ENCODE data around the gene TSC1.

Gene TSC1

DNA sequence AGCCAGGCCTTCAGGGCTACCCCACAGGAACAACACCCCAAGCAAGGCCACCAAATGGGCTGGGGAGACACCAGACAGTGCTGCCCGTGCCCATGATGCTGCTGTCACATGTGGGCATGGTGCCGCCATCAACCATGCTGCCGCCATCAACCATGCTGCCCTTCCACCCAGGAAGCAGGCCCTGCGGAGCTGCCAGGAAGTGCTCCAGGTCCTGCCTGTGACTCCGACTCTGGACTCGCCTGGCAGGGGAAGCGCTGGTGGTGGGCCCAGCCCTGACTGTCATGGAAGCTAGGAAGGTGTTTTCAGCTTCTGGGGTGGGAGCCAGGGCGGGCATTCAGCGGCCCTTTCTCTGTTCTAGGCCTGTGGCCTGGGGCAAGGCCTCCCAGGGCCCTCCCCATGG lies 75.2 kb downstream of the TSC1 start:
- Histone ChIP-seq H3K27ac (no peak overlapping the region), H3K36me3 (replicated peaks) (no peaks in the 10 kb centered on the region), H3K27me3 (replicated peaks) (peaks cover 2% of the 10 kb centered on the region), H3K4me3 (ENCODE audit: low read depth, low read length) (no peak overlapping the region)
- no peak for DNase-seq
- no peak for TF ChIP-seq CTCF (IDR thresholded peaks at IDR 0.05; ENCODE audit: low read depth, low read length, missing control alignments)
- in situ Hi-C loops (cut with HindIII; ENCODE audit: low pct_ligation_motif_present, low sequenced_read_pairs): no loop called here

DNA sequence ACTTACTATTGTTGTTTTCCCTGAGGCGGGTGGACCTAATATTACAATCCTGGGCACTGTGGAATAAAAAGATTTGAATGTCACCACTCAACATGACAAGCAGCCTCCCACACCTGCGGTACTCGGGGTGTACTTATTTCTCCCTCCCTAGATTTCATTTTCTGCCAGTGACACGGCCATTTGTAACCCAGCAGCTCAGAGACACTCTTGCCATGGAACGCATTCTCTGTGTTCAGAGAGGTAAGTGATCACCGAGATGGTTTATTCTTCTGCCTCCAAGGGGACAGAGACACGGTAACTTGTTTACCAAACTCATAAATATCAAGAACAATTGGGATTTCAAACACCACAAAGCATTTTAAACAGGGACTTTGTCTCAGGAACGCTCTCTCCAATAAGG lies 77.5 kb downstream of the TSC1 start:
- H3K27ac ChIP-seq: no peak overlapping the region
- no peak for TF ChIP-seq CTCF (IDR thresholded peaks at IDR 0.05; ENCODE audit: low read depth, low read length, missing control alignments)
- H3K36me3 ChIP-seq (replicated peaks): no peaks in the 10 kb centered on the region
- DNase-seq: no peak
- no peak overlapping the region for H3K4me3 ChIP-seq (ENCODE audit: low read depth, low read length)
- in situ Hi-C loops (cut with HindIII; ENCODE audit: low pct_ligation_motif_present, low sequenced_read_pairs): no loop called here
- peaks cover 2% of the 10 kb centered on the region for H3K27me3 ChIP-seq (replicated peaks)

- Histone ChIP-seq H3K27me3 (replicated peaks) (peaks cover 2% of the 10 kb centered on the region), H3K27ac (no peak overlapping the region), H3K36me3 (replicated peaks) (no peaks in the 10 kb centered on the region), H3K4me3 (ENCODE audit: low read depth, low read length) (no peak overlapping the region)
- no peak for DNase-seq
- in situ Hi-C loops (cut with HindIII; ENCODE audit: low pct_ligation_motif_present, low sequenced_read_pairs): no loop called here
- TF ChIP-seq CTCF (IDR thresholded peaks at IDR 0.05; ENCODE audit: low read depth, low read length, missing control alignments): no peak
Measured at GRCh38 chr9:132864691-132865090, 79.7 kb downstream of the TSC1 start.

DNA sequence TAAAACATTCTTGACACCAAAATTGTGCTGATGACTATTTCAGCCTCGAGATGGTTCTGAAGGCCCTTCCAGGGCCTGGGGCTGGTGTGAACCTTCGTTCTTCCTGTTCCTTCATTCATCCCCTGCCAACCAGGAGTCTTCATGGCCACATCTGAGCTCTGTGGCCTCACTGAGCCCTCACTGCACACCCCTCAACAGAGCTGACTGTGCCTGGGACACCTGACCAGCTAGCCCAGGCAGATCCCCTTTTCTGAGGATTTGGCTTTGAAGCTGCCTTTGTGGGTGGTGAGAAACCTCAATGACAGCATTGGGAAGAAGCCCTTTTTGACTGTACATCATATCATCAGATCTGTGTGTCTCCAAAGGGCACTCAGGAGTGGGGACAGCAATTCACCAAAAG lies 80.1 kb downstream of the TSC1 start:
- H3K36me3 ChIP-seq (replicated peaks): no peaks in the 10 kb centered on the region
- no peak overlapping the region for H3K27ac ChIP-seq
- no peak overlapping the region for H3K4me3 ChIP-seq (ENCODE audit: low read depth, low read length)
- TF ChIP-seq CTCF (IDR thresholded peaks at IDR 0.05; ENCODE audit: low read depth, low read length, missing control alignments): no peak
- in situ Hi-C loops (cut with HindIII; ENCODE audit: low pct_ligation_motif_present, low sequenced_read_pairs): no loop called here
- H3K27me3 ChIP-seq (replicated peaks): peaks cover 2% of the 10 kb centered on the region
- no peak for DNase-seq

DNA sequence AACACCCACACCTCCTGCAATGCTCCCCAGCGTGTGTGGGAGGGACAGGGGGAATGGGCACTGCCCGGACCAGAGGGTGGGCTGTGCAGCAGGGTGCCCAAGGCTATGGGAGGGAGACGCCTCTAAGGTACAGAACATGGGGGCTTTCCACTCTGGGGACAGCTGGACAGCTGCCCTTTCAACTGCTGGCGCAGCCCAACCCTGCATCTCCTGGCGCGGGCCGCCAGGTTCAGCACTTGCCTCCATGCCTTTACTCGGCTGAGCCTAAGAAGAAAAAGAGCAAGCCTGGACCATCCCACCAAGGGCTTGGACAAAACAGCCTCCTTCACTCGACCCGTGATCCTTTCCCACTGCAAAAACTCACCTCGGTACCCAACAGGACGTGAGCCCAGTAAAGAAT lies 81.3 kb downstream of the TSC1 start:
- no peak overlapping the region for H3K4me3 ChIP-seq (ENCODE audit: low read depth, low read length)
- in situ Hi-C loops (cut with HindIII; ENCODE audit: low pct_ligation_motif_present, low sequenced_read_pairs): no loop called here
- no peak for TF ChIP-seq CTCF (IDR thresholded peaks at IDR 0.05; ENCODE audit: low read depth, low read length, missing control alignments)
- peaks cover 2% of the 10 kb centered on the region for H3K27me3 ChIP-seq (replicated peaks)
- DNase-seq: no peak
- H3K36me3 ChIP-seq (replicated peaks): no peaks in the 10 kb centered on the region
- no peak overlapping the region for H3K27ac ChIP-seq

GRCh38 chr9:132862533-132862932 lies 81.9 kb downstream of the TSC1 start:
- H3K27me3 ChIP-seq (replicated peaks): peaks cover 2% of the 10 kb centered on the region
- H3K4me3 ChIP-seq (ENCODE audit: low read depth, low read length): no peak overlapping the region
- TF ChIP-seq CTCF (IDR thresholded peaks at IDR 0.05; ENCODE audit: low read depth, low read length, missing control alignments): no peak
- no peak overlapping the region for H3K27ac ChIP-seq
- no peak for DNase-seq
- in situ Hi-C loops (cut with HindIII; ENCODE audit: low pct_ligation_motif_present, low sequenced_read_pairs): no loop called here
- H3K36me3 ChIP-seq (replicated peaks): no peaks in the 10 kb centered on the region
